Neural progenitor cell (in vitro differentiated cells): ENCODE data around the gene ADGRA1.
A peak's percentile ranks its signal among the peaks of the same experiment; 100 is the strongest.

Source experiments
- CTCF ChIP-seq: fragments of 200-600 bp; sonication (generic); IDR thresholded peaks from 2 replicates; pipeline ENCODE4 v1.5.1; 2017; ENCODE audit warnings: antibody characterized with exemption, mild to moderate bottlenecking
- EZH2 ChIP-seq: fragments of 200-600 bp; sonication (generic); IDR thresholded peaks from 2 replicates; pipeline ENCODE4 v1.6.1; 2017; ENCODE audit warnings: antibody characterized with exemption, mild to moderate bottlenecking, moderate library complexity
- EZH2phosphoT487 ChIP-seq: fragments of 200-600 bp; sonication (generic); IDR thresholded peaks from 2 replicates; pipeline ENCODE4 v1.6.1; 2017; ENCODE audit warnings: antibody characterized with exemption

DNA sequence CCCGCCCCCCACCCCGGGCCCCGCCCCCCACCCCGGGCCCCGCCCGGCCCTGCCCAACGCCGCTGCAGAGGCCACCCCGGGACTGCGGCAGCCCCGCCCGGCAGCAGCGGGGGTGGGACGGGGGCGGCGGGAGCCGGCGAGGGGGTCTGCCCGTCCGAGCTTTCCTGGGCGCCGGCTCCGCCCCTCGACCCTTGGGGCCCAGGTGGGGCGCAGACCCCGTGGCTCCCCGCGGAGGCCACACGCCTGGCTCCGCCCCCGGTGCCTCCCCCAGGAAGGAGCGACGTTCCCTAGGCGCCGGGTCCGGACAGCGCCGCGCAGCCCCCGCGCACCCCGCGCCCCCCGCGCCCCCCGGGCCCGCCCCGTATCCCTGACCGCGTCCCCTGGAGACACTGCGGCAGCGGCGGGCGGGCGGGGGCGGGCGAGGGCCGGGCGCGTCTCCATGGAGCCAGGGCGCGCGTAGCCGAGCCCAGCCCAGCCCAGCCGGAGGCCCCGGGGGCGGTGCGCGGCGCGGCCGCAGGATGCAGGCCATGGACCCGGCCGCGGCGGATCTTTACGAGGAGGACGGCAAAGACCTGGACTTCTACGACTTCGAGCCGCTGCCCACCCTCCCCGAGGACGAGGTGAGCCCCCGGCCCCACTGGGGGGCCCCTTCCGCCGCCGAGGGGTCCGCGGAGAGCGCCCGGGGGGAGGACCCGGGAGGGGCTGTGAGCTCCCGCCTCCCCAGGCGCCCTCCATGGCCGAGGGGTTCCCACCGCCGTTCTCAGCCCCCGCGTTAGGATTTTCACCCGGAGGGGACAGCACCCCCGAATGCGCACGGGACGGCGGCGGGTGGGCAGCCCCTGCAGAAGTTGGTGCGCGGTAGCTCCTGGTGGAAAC is 72.5 kb downstream of the ADGRA1 start, which contains the start of gene KNDC1:
- no peak for TF ChIP-seq CTCF
- TF ChIP-seq EZH2: peak; percentile 41
- TF ChIP-seq EZH2phosphoT487: no peak
